DND-41 (cell line): ENCODE results near the gene OR14A16.

Source experiments
- EZH2 ChIP-seq: IDR thresholded peaks from 3 replicates; pipeline ENCODE4 v1.6.1; 2012; ENCODE audit warnings: borderline replicate concordance, low read depth, mild to moderate bottlenecking, moderate library complexity, low read length, inconsistent platforms; ENCODE audit not compliant: severe bottlenecking
- TF ChIP-seq, protein P1 (sequence below): IDR thresholded peaks from 2 replicates; pipeline ENCODE4 v1.5.1; 2012; ENCODE audit warnings: borderline replicate concordance, low read length, moderate library complexity, mild to moderate bottlenecking; ENCODE audit not compliant: poor library complexity, severe bottlenecking; ENCODE audit errors: extremely low read depth

DNA sequence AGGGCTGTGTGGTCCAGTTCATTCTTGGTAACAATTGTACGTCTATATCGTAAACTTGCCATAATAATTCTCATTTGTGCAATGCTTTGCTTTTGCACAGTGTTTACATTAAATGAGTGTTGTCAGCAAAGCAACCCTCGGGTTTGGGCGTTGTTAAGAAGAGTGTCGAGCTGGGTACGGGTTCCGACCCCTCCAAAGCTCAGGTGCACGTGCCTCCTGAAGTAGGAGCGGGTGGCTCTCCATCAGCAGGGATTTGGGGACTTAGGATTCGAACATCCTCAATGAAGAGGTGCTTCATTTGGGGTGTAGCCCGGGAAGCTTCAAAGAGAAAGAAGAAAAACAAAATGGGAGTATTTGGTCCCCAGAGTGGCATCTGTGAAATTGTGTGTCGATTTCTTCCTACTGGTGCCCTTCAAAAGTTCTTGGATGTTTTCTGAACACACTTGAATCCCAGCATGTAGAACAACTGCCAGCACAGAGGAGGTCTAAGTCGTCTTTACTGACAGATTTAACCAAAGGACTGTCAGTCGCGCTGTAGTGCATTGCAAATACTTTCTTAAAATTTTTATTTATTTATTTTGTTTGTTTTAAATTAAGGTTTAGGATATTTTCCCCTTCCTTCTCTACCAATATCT, 34.2 kb upstream of the OR14A16 start:
- TF ChIP-seq, protein P1, sequence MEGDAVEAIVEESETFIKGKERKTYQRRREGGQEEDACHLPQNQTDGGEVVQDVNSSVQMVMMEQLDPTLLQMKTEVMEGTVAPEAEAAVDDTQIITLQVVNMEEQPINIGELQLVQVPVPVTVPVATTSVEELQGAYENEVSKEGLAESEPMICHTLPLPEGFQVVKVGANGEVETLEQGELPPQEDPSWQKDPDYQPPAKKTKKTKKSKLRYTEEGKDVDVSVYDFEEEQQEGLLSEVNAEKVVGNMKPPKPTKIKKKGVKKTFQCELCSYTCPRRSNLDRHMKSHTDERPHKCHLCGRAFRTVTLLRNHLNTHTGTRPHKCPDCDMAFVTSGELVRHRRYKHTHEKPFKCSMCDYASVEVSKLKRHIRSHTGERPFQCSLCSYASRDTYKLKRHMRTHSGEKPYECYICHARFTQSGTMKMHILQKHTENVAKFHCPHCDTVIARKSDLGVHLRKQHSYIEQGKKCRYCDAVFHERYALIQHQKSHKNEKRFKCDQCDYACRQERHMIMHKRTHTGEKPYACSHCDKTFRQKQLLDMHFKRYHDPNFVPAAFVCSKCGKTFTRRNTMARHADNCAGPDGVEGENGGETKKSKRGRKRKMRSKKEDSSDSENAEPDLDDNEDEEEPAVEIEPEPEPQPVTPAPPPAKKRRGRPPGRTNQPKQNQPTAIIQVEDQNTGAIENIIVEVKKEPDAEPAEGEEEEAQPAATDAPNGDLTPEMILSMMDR: no peak
- TF ChIP-seq EZH2: no peak
